GM12874 (cell line): Measurements from ENCODE around the gene DZANK1.

Experiments
- CTCF ChIP-seq: IDR thresholded peaks from 2 replicates; pipeline ENCODE4 v1.5.1; 2011; ENCODE audit warnings: low read depth, mild to moderate bottlenecking, control low read depth, low read length, moderate library complexity; ENCODE audit not compliant: insufficient read depth

Gene DZANK1

DNA sequence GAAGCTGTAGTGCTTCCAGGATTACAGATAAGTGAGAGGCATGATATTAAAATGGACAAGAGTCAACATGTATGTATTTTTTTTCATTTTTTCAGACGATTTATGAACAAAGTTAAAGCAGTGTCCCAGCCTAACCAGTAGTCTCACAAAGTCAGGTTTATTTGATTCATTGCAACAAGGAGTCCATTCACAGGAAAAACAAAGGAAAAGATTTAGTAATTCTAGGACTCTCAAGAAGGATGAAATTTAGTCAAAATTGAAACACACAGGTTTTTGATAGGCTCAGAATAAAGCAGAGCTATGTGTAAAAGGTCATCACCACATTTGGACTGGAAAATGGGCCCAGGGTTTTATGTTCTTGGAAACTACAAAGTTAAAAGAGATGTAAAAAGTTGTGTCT is 94.5 kb downstream of the DZANK1 start:
- TF ChIP-seq CTCF: no peak

DNA sequence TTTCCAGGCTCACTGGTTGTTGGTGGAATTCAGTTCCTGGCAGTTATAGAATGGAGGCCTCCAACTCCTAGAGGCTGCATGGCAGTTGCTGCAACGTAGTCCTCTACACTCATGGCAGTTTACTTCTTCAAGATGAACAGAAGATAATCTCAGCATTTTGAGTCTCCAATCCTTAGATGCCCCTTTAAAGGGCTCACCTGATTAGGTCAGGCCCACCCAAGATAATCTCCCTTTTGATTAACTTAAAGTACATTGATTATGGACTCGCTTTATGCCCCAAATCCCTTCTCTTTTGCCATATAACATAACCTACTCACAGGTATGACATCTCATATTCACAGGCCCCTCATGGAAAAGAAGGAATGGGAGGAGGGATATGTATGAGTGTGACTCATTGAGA is 102.1 kb downstream of the DZANK1 start:
- no peak for TF ChIP-seq CTCF

- no peak for TF ChIP-seq CTCF
Measured at GRCh38 chr20:18363708-18364107, 103.1 kb downstream of the DZANK1 start.

DNA sequence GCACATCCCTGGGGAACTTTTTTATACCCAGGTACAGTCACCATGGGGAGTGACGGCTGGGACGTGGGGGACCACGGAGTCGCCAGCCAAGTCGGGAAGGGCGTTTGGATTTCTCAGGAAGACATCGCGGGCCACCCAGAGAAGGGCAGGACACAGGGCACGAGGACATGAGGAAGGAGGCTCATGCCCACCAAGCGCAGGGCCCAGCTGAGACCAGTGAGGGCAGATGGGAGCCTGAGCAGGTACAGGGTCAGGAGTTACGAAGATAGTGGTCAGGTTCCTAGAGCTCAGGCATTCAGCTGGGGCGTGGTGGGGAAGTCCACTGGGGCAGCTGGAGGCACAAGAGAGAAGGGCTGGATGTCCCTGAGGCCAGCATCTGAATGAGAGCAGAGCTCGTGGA is 103.9 kb downstream of the DZANK1 start:
- TF ChIP-seq CTCF: no peak

GRCh38 chr20:18361678-18362077 is 105.2 kb downstream of the DZANK1 start:
- no peak for TF ChIP-seq CTCF

- no peak for TF ChIP-seq CTCF
Measured at GRCh38 chr20:18360635-18361034, 106.2 kb downstream of the DZANK1 start.

GRCh38 chr20:18359854-18360253 is 107.0 kb downstream of the DZANK1 start:
- TF ChIP-seq CTCF: no peak
